RWPE1 (cell line): ENCODE measurements around the gene TRNT1.

ENCODE experiments used
- CTCF ChIA-PET: fragments of 350-600 bp; sonication (Branson Sonifier 250); formaldehyde crosslinking; extraction: SDS; loops from one replicate; lab custom pipeline; 2021; lab: Yijun Ruan, JAX
- POLR2A ChIA-PET: fragments of 400-600 bp; formaldehyde crosslinking; extraction: SDS; loops from one replicate; lab custom pipeline; 2020; ENCODE audit warnings: antibody characterized with exemption; ENCODE audit not compliant: low non-redundant PET; lab: Yijun Ruan, JAX
- DNase-seq: peaks from one replicate; pipeline ENCODE4 v3.0.0; 2012; ENCODE audit warnings: low spot score
- H3K27ac ChIP-seq: fragments of 450-650 bp; 2 replicates; pipeline ENCODE4 v1.5.1; 2017
- TF ChIP-seq, protein P1 (sequence below): fragments of 450-650 bp; conservative IDR thresholded peaks from 2 replicates; pipeline ENCODE4 v1.5.1; 2017; ENCODE audit warnings: low read depth, mild to moderate bottlenecking

The TRNT1 gene

DNA sequence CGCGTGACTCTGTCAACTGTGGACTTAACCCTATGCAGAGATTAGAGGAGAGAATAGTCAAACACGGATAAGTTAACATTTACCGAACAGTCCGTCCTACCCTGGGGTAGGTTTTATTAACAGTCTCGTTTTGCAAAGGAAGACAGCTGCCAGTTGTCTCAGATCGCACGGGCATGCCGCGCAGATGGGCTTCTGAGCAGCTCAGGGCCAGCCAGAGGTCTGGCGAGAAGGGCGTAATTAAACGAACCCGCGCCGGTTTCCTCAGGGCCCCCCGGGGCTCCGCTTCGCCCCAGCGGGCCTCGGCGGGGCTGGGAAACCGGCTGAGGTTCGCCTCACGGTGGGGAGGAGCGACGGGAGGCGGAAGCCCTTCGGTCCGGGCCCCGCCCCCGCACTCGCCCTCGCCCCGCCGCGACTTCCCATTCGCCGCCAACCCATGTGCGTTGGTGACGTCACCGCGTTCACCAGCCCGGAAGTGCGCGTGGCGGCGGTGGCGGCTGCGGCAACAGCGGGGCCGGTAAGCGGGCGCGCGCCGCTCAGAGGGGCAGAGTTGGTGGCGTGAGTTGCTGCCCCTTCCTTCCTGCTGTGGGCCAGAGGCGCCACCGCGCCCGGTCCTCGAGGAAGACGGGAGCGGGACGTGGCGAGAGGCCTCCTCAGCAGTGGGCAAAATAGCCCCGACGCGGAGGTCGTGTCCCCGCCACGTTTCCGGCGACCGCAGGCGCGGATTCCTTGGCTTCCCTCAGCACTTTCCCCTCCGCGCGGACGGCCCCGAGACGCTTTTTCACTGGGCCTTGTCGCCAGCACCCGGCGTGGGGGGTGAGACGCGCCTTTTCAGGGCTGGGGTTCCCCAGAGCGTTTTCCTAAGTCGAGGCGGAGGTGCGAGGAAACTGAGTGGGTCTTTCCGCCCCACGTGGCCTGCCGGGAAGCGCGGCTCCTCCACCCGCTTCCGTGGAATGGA is at the start of gene TRNT1:
TSS of gene TRNT1 (plus strand) at position 464 of the 955 bp plus-strand sequence. CDS start 2,101 bp downstream, outside the sequence.
- peak within 1 kb of the TSS; percentile 77 for H3K27ac ChIP-seq
- CTCF ChIA-PET: no interaction called here
- POLR2A ChIA-PET: no interaction called here
- TF ChIP-seq, protein P1, sequence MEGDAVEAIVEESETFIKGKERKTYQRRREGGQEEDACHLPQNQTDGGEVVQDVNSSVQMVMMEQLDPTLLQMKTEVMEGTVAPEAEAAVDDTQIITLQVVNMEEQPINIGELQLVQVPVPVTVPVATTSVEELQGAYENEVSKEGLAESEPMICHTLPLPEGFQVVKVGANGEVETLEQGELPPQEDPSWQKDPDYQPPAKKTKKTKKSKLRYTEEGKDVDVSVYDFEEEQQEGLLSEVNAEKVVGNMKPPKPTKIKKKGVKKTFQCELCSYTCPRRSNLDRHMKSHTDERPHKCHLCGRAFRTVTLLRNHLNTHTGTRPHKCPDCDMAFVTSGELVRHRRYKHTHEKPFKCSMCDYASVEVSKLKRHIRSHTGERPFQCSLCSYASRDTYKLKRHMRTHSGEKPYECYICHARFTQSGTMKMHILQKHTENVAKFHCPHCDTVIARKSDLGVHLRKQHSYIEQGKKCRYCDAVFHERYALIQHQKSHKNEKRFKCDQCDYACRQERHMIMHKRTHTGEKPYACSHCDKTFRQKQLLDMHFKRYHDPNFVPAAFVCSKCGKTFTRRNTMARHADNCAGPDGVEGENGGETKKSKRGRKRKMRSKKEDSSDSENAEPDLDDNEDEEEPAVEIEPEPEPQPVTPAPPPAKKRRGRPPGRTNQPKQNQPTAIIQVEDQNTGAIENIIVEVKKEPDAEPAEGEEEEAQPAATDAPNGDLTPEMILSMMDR: no peak
- peak; percentile 88 for DNase-seq

DNA sequence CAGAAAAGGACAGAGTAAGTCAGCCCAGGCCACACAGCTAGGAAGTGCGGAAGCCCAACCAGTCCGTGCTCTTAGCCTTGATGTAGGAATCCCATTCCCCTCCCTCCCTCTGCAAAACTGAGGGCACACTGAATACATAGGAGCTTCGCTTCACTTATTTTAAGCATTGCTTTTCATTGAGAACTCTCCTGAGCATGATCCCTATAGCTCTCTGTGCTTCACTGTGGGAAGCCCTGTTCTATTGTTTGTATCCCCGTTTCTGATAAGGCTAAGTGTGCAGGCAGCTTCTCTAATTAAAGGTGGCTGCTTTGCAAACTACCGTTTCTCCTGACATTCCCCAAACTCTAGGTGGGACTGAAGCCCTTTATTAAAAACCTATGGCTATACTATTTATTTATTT is 46.4 kb upstream of the TRNT1 start:
- POLR2A ChIA-PET: no interaction called here
- TF ChIP-seq, protein P1: no peak
- H3K27ac ChIP-seq: no peak overlapping the region
- DNase-seq: no peak
- CTCF ChIA-PET: no interaction called here

DNA sequence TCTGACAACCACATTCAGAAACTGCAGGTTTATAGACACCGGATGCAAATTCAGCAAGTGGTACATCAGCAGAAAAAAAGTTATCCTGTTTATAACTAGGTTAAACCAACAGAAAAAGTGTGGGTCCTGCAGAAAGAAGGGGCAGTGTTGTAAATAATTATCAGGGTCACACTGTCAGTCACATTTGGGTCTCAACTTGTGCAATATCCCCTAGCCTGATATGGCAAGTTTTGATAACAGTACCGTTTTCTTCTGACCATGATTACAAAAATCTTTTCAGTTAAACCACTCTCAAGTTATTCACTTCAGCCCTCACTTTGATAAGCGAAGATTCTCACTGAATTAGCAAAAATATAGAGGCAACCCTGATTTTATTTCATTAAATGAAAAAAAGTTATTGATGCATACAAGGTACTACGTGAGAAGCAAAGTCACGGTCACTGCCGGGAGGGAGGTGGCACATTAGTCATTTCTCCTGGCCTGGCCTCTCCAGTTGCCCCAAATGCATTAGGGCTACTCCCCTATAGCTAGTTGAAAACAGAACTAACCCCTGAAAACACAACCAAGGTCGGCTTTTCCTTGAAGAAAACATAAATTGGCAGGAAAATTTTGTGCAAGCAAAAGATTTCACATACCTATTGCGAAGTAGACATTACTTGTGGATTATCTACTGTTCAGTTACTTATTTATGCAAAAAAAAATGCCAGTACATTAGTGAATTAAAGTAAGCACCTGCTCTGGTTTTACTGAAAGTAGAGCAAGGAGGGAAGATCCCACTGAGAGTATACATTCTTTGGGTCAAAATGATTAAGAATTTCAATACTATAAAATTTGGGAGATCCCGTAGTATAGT is 45.1 kb upstream of the TRNT1 start:
- DNase-seq: no peak
- POLR2A ChIA-PET: no interaction called here
- CTCF ChIA-PET: no interaction called here
- H3K27ac ChIP-seq: no peak overlapping the region
- TF ChIP-seq, protein P1: no peak

DNA sequence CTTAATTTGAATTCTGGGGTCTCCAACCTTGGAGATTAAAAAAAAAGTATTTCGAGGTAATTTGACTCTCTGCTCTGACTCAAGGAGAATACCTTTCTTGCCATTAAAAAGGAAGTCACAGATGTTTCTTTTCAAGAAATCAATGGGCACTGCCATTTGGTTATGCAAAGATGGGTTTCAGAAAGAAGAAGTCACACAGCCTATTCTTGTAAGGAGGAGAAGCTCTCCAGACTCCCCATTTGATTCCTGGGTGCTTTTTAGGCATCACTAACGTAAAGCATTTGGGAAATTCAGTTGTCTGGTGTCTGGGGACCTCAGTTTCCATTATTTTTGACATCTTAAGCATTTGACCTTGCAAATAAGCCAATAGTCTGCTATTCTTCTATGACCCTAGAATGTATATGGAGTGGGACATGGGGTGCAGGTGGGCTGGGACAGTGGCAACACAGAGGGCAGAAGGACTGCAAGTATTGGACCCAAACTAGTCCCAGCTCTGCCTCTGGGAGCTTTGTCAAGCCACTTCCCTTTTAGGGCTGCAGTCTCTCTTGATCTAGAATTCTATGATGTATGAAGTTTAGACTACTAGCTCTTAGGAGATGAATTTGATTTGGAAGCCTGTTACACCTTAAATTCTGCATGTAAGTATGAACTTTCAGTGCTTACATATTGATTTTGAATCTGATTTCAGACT is 44.4 kb upstream of the TRNT1 start:
- TF ChIP-seq, protein P1: no peak
- H3K27ac ChIP-seq: no peak overlapping the region
- no peak for DNase-seq
- CTCF ChIA-PET: no interaction called here
- POLR2A ChIA-PET: no interaction called here

- DNase-seq: no peak
- POLR2A ChIA-PET: no interaction called here
- CTCF ChIA-PET: no interaction called here
- TF ChIP-seq, protein P1: no peak
- no peak overlapping the region for H3K27ac ChIP-seq
Measured at GRCh38 chr3:3084890-3085289, 41.9 kb upstream of the TRNT1 start.

DNA sequence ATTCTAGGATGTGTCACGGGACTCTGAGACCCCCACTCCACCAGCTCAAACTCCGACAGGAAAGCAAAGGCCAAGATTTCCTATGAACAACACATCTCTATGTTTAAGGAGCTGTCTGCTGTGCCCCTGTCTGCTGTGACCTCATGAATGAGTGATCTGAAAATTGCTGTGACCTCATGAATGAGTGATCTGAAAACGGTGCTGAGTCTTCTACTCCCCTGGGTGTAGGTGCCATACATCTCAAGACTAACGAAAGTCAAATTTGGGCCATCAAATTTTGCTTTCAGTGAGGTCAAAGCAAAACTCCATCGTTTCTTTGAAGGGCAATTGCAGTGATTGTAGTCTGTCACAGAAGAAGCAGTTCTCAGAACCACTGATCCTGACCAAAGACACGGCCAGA is 41.0 kb upstream of the TRNT1 start:
- POLR2A ChIA-PET: no interaction called here
- TF ChIP-seq, protein P1: no peak
- no peak for DNase-seq
- CTCF ChIA-PET: no interaction called here
- no peak overlapping the region for H3K27ac ChIP-seq
